GM18517 (cell line): ENCODE measurements around the gene PNLIPRP2.

Experiments
- ATAC-seq: cut with Tn5 transposase; IDR thresholded peaks from one replicate; pipeline ENCODE4 v1.9.1; 2021; ENCODE audit warnings: mild to moderate bottlenecking, moderate library complexity; ENCODE audit not compliant: unreplicated experiment

Gene PNLIPRP2

DNA sequence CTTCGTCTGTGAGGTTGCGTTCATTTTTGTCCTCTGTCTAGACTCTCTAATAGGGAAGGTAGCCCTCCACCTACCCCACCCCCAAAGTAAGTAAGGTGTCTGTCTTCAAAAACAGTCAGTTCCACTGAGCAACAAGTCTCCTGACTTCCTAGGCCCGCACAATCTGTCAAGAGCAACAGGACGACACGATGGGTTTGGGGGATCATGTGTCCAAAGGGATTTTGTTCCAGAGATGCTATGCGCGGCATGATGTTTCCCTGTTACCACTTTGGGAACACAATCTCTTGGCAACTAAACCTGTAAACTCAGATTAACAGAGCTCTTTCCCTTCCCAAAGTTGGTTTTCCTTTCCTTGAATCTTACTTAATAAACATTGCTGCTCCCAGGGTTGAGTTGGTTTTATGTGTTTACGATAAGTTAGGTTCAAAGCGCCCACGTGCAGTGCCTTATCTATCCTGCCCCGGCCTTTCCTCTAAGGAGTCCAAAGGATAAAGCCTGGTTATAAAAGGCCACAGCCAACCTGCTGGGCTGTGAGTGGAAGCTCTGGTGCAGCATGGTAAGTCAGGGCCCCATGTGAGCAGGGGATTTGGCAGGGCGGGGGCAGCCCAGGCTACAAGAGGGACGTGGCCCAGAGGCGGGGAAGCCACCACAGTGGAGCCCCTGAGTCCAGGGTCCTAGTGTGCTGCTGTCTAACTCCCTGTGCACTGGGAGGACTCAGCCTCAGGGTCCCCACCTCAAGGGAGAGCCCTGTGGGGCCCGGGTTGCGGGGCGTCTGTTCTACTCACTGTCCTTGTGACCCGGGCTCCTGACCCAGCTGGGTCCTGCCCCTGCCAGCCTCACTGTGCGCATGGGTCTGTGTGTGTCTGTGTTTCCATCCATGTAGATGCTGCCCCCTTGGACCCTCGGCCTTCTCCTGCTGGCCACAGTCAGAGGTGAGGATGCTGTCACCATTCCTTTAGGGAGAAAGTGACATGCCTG, at the start of gene PNLIPRP2:
Gene PNLIPRP2, plus strand, starts transcription at position 531 of the 978 bp plus-strand sequence.
- ATAC-seq, result no peak

DNA sequence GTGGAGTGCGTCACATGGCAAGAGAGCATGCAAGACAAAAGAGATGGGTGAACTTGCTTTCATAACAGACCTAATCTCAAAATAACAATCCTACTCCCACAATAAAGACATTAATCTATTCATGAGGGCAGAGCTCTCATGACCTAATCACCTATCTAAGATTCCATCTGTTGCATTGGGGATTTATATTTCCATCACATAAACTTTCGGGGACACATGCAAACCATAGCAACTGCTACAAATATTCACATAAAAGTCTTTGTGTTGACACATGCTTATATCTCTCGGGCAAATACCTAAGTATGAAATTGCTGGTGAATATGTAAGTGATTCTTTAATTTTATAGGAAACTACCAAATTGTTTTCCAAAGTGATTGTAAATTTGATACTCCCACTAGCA, 46.0 kb upstream of the PNLIPRP2 start:
- no peak for ATAC-seq

DNA sequence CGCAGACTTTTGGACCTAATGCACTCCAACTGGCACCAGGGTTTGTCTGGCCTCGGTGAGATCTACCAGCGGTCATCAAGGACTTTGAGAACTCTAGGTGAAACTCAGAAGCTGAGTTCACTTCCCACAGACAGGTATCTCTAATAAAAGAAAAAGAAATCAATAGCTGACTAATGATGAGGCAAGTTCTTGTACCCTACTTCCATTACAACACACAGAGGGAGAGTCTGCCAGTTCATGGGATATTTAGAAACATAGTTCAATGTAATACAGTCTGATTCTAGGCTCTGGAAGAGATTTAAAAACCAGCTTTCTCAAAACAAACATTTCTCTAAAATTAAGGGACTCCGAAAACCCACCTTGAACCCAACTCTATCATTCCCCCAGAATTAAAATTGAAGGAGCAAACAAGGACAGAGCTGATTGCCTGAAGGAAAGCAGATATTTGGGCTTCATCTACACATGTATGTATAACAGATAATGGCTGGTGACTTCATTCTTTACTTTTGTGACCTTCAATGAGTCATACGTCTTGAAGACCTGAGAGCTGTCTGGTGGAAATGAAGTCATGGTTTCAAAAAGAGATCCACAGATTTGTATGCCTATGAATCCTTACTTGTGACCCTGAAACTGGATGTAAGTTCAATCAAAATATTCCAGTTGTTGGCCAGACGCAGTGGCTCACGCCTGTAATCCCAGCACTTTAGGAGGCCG, 32.7 kb upstream of the PNLIPRP2 start:
- no peak for ATAC-seq

DNA sequence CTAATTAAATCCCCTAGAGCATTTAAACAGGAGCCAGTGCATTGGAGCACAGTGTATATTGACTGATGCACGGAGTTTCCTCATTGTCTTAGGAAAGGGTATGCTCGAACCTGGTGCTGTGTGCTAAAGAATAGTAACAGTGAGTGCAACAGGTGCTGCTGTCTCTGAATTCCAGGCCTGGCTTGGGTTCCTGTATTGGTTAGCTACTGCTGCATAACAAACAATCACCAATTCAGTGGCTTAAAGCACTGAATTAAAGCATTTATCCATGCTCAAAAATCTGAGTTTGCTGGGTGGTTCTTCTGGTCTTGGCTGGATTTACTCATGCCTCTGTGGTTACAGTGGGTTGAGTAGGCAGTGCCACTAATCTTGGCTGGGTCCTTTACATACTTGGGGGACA, 31.8 kb upstream of the PNLIPRP2 start:
- ATAC-seq, result no peak

DNA sequence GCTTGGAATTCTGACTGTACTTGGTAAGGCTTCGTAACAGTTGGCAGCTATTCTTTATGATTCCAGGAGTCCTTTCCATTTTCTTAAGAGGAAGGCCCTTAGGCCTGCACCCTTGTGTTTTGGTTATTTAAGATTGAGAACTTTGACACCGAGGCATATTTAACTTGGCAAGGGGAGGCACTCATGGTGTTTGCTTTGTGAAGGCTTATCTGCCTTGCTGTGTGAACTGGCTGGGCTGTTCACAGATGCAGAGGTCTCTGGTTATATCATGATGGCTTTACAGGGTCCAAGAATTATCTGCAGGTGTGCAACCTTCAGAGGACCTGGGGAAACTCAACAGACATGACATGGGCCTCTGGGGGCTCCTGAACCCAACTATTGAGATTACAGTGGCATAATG, 30.8 kb upstream of the PNLIPRP2 start:
- no peak for ATAC-seq

DNA sequence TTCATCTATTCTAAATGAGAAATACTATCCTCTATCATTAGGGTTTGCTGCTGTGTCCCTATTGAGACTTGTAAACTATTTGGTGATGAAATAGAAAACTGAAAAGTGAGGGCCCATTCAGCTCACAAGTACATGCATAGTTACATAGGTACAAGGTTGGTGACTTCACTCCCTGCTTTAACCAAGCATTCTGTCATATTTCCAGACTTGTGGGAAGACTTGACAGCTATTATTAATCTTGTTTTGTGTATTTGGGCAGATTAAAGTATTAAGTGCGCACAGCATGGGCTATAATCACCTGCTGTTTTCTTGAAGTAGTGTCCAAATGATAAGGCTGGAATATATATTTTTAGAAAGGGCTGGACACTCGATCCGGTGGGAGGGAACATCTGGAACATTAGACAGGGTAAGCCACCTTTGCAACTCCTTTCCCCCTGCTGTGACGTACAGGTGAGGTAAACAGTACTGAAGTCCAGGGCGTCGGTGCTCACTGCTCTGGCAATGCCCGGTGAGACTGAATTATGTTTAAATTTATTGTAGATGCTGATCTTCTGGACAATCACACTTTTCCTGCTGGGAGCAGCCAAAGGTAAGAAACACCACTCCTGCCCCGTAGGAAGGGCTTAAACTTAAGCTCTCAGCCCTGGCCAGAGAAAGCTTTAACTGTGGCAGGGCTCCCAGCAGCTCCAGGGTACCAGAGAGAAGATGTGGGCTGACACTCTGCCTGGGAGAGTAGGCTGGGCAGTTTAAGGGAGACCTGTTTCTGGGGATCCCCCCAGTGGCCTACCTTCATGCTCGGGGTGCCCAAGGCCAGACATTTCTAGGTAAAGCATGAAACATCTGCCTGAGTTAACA, 29.9 kb upstream of the PNLIPRP2 start, which contains the start of gene PNLIPRP1:
Gene PNLIPRP1, plus strand, starts transcription at position 370 of the 855 bp plus-strand sequence. Its CDS starts 171 bp downstream, at position 541.
- ATAC-seq, result no peak

DNA sequence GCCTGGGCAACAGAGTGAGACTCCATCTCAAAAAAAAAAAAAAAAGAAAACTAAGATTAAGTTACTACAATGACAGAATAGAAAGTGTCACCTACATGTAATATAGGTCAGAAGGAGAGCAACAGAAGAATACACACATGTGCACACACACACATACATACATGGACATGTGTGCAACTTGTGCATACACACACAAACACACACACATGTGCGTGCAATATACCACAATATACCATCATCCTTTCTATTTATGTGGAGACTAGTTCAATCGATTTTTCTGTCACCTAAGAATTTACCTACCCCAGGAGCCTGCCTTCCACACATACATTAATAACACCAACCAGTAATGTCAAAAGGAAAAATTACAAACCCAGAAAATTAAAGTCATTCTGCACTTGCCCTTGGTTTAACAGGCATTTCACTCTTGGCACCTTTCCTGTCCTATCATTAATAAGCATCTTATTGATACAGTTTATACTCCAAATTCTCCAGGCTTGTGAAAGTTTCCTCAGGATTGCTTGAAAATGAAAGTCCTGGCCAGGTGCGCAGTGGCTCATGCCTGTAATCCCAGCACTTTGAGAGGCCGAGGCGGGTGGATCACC, 27.5 kb upstream of the PNLIPRP2 start:
- ATAC-seq, result no peak

DNA sequence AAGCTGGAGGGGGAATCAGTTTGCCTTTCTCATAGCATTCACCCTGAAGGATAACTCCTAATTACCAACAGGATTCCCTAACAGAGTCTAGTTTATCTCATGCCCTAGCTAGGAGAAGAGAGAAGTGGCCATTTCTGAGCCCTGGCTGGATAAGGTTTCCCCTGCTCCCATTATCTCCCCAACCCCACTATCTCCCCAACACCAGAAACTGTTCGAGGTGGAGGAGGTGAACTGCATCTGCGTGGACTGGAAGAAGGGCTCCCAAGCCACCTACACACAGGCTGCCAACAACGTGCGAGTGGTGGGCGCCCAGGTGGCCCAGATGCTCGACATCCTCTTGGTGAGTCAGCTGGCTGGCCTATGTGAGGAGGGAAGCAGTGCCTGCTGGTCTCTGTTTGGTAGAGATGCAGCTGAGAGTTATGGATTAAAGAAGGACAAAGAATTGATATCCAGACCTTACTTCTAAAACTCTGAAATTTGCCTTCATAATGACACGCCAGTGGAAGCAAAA, 26.2 kb upstream of the PNLIPRP2 start:
- no peak for ATAC-seq

DNA sequence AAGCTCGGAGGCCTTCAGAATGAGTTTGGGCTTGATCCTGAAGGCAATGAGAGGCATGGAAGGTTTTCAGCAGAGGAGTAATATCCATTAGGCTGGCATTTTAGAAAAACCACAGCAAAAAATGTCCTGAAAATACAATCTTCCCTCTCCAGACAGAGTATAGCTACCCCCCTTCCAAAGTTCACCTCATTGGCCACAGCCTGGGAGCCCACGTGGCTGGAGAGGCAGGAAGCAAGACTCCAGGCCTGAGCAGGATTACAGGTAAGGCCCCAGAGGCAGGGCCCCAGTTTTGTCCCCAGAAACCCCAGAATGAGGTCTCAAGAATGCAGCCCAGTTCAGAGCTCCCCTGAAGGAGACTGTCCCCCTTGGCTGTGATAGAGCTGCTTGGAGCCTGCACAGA, 24.7 kb upstream of the PNLIPRP2 start:
- no peak for ATAC-seq

DNA sequence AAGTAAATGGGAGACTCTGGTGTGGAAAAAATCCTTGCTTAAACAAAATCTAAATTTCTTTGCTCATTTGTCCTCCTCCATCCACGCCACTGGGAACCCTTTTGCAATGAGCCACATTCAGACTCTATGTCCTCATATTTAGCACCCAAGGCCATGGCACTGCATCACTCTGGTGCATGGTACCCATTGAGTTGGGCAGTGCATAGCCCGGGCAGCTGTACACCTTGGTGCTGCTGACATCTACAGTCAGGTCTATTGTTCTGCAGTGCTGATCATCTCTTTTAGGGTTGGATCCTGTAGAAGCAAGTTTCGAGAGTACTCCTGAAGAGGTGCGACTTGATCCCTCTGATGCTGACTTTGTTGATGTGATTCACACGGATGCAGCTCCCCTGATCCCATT, 23.2 kb upstream of the PNLIPRP2 start:
- ATAC-seq, result no peak

DNA sequence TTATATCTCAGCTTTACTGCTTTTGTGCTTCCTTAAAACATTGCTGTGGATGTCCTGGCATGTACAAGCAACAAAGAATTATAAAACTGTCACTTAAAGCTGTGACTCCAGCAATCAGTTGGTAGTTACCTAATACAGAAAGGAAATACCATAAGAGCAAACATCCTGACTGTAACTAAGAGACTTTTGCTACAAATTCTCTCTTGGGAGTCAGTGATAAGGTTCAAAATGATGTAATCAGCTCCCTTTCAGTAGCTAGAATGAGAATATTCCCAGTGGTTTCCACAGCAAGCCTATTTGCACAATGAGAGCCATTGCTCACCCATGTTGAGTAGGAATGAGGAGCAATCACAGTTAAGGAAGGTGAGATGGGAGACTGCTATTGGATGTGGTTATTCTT, 22.4 kb upstream of the PNLIPRP2 start:
- no peak for ATAC-seq

DNA sequence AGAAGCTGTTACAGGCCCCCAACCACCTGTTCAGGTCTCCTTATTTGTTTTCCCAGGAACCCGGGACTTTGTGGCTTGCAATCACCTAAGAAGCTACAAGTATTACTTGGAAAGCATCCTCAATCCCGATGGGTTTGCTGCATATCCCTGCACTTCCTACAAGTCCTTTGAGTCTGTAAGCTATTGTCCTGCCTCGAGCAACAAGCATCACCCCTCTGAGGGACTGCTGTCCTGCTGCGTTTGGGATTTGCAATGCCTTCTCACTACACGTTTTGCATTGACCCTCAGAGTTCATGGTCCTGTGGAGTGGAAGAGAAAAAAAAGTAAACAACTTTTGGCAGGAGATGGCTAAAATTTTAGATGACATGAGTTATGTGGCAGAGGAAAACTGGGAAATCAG, 20.8 kb upstream of the PNLIPRP2 start:
- no peak for ATAC-seq

DNA sequence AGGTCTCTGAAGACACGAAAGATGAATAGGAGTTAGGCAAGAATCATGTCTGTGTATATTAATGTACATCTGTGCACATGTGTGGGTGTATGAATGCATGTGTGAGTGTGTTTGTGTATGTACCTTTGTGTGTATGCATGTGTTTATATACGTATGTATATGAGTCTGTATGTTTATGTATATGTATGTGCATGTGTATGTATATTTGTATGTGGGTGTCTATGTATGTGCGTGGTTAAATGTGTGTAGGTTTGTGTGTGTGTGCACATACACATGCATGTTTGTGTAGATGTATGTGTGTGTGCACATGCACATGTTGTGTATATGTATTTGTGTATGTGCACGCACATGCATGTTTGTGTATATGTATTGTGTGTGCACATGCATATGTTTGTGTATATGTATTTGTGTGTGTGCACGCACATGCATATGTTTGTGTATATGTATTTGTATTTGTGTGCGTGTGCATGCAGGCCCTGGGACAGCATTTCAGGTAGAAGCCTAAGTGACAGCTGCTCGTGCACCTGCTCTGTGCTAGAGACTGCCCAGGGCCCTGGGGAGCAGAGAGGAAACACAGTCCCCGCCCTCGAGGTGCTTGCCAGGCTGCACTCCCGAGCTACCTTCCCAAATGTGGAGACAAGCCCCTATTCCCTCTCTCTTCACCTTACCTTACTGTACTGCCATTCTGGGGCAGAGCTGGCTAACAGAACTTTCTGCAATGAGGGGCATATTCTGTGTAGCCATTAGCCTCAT, 17.9 kb upstream of the PNLIPRP2 start:
- ATAC-seq, result no peak

DNA sequence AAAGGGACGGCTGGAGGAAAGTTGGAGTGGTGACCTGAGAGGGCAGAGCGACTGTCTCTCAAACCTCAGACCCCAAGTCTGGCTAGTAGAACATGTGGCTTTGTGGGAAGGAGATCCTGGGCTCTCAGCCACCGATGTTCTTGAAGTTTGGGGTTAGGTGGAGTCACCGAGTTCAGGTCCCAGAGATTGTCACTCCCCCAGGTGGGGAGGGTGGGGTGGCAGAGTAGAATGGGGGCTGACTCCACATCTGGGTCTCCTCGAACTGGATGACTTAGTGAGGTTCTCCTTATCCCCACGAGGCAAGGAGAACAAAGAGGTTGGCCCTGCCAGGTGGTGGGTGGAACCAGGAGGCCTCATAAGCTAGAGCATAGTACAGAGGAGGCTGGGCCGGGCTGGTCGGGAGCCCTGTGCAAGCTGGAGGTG, 14.7 kb upstream of the PNLIPRP2 start:
- ATAC-seq, result no peak

DNA sequence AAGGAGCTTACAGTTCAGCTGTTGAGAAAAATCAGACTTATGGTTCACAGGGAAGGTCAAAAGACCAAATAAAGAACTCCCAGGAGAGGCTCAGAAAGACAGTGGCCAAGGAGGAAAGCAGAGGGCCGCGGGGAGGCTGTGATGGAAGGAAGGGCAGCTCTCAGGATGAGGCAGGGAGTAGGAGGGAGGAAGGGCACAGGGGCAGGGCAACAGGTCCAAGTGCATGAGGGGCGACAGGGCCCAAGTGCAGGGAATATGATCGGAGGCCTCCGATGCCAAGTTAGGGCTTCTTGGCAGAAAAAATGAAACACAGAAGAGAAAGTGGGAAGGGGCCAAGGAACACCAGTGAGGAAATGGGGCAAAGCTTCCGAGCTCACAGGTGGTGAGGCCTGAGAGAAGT, 13.4 kb upstream of the PNLIPRP2 start:
- ATAC-seq, result no peak

DNA sequence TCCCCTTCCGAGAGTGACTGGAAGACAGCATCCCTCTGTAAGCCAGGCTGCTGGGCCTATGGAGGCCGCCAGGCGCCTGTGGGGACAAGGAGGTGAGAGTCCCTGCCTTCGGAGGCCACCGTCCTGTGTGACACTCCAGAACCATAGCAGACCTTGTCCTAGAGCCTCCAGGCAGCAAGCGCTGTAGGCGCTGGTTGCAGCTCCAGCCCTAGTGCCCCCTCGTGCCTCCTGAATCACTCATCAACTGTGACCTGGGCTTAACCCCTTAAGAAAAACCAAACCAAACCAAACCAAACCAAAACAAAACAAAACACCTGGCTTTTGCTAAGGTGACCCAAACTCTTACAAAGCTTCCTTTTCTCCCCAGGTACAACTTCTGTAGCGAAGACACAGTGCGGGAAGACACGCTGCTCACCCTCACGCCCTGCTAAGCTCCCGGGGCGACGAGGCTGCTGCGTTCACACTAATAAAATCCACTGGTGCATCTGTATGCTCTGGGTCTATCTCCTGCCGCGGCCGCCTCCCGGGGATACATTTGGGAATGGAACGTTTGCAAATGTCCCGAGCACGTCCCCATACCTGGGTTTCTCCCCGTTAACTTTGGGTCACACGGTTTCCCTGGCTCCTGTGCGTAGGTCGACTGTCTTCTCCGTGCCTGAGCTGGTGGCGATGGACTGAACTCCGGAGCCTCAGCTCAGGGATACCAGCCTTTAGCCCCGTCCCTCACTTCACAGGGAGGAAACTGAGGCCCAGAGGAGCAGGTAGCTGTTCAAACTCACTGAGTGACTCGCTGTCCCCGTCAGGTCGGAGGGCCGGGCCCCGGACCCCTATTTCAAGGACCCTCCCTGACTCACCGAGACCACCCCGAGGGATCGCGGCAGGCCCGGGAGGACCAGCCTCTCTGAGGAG, 11.8 kb upstream of the PNLIPRP2 start:
- no peak for ATAC-seq

DNA sequence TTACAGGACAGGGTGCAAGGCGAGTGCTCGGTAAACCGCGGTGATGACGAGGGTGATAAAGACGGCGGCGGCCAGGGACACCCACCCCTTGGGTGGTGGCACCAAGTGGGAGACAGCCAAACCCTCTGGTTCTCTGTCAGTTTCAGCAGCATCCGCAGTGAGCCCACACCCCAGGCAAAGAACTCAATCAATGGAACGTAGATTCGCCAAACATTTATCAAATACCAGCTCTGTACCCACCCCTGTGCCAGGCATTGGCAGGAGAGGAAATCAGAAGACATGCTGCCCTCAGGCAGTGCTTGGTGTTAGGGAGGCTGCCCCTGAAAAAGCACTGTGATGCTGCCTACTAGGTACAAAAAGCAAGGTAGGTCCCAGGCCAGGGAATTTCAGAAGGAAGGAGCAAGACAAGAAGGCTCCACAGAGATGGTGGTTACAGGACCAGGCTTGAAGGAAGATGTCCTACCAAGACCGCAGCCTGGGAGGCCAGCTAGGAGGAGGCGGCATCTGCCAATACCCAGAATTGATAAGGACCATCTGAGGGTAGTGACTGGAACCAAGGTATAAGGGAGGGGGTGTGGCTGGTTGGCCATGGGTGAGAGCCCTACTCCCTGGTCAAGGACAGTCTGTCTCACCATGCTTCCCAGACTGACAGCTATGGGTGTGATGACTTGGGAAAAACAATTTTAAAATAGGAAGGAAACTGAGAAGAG, 10.2 kb upstream of the PNLIPRP2 start:
- ATAC-seq, result no peak

DNA sequence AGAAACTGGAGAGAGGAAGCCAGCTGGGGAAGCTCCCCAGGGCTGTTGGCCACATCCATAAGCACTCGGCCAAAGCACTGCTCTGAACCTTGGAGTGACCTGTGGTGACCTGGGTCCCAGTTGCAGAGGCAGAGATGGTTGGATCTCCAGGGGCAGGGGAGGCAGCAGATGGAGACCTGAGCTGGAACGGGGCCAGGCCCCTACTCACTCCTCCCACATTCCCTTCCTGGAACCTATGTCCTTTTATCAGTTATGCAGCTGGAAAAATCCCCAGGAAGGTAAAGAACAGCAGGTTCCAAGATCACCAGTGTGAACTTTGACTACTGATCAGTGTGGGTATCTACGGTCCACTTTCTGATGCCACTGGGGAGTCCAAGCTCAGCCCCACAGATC, 9.6 kb upstream of the PNLIPRP2 start:
- ATAC-seq, result no peak
